CD14-positive monocyte (primary cell): ENCODE data around the gene PRSS1. TPM values are rescaled to one million over a fixed set of nuclear protein-coding genes. Genes with fewer than 3 reads are reported as not detected.
A peak's percentile ranks its signal among the peaks of the same experiment; 100 is the strongest.

ENCODE experiments used
- DNase-seq, 3 donors: peaks; one replicate each; pipeline ENCODE4 v3.0.0-alpha.2; 2011 to 2022
- H2AFZ ChIP-seq: 2 replicates; pipeline ENCODE4 v1.6.0; 2012; ENCODE audit warnings: mild to moderate bottlenecking, low read depth, low read length, inconsistent platforms; ENCODE audit not compliant: insufficient read depth, poor library complexity, severe bottlenecking
- H3K27ac ChIP-seq, 2 donors: 1 replicate in 1 of 2; 2 replicates in 1 of 2; pipeline ENCODE4 v1.5.1; 2012 to 2013; ENCODE audit warnings: low read length in 2 of 2, control low read depth in 1 of 2, inconsistent platforms in 1 of 2, low read depth in 1 of 2, mild to moderate bottlenecking in 1 of 2
- H3K27me3 ChIP-seq, 2 donors: one replicate each; pipeline versions ENCODE4 v1.6.0 to v1.6.1; 2011 to 2013; ENCODE audit warnings: low read length in 2 of 2; ENCODE audit not compliant: control insufficient read depth in 2 of 2, insufficient read depth in 2 of 2
- H3K36me3 ChIP-seq, 2 donors: replicated peaks in 1 of 2; 1 replicate in 1 of 2; 2 replicates in 1 of 2; pipeline versions ENCODE4 v1.5.1 to v1.6.1; 2012 to 2013; ENCODE audit warnings: low read length in 2 of 2, control low read depth in 1 of 2, inconsistent platforms in 1 of 2, mild to moderate bottlenecking in 1 of 2; ENCODE audit not compliant: insufficient read depth in 2 of 2, control insufficient read depth in 1 of 2
- H3K4me1 ChIP-seq, 2 donors: 1 replicate in 1 of 2; 2 replicates in 1 of 2; pipeline versions ENCODE4 v1.5.1 to v1.6.1; 2012 to 2013; ENCODE audit warnings: low read length in 2 of 2, control low read depth in 1 of 2, inconsistent platforms in 1 of 2, mild to moderate bottlenecking in 1 of 2, moderate library complexity in 1 of 2; ENCODE audit not compliant: insufficient read depth in 2 of 2, control insufficient read depth in 1 of 2
- H3K4me2 ChIP-seq: replicated peaks from 2 replicates; pipeline ENCODE3; 2012; ENCODE audit warnings: low read length, moderate library complexity, mild to moderate bottlenecking; ENCODE audit not compliant: poor library complexity, severe bottlenecking; ENCODE audit errors: extremely low read depth
- H3K4me3 ChIP-seq, 3 experiments: fragments of 200-600 bp in 1 of 3; sonication (generic) in 1 of 3; replicated peaks in 1 of 3; 1 replicate in 2 of 3; 2 replicates in 1 of 3; pipeline ENCODE4 v1.5.1; 2011 to 2013; ENCODE audit warnings: low read length in 3 of 3, mild to moderate bottlenecking in 3 of 3, control low read depth in 2 of 3, low read depth in 2 of 3, inconsistent platforms in 1 of 3, moderate library complexity in 1 of 3
- H3K79me2 ChIP-seq: 2 replicates; pipeline ENCODE4 v1.6.0; 2012; ENCODE audit warnings: mild to moderate bottlenecking, control low read depth, inconsistent platforms, low read length, moderate library complexity; ENCODE audit not compliant: insufficient read depth
- H3K9ac ChIP-seq: 2 replicates; pipeline ENCODE4 v1.6.0; 2017; ENCODE audit warnings: low read length, mild to moderate bottlenecking; ENCODE audit not compliant: insufficient read depth, poor library complexity, severe bottlenecking
- H3K9me3 ChIP-seq, 2 donors: replicated peaks in 1 of 2; 1 replicate in 1 of 2; 2 replicates in 1 of 2; pipeline versions ENCODE4 v1.5.1 to v1.6.1; 2012 to 2013; ENCODE audit warnings: low read length in 2 of 2, control low read depth in 1 of 2; ENCODE audit not compliant: control insufficient read depth in 1 of 2, insufficient read depth in 1 of 2
- H4K20me1 ChIP-seq: 2 replicates; pipeline ENCODE4 v1.6.0; 2012; ENCODE audit warnings: mild to moderate bottlenecking, low read length, control low read depth, moderate library complexity; ENCODE audit not compliant: insufficient read depth
- H3K27ac Mint-ChIP-seq, 7 donors: one replicate each; pipeline ENCODE4 v1.8.0; 2020; ENCODE audit warnings: mild to moderate bottlenecking in 7 of 7, mixed read lengths in 7 of 7, moderate library complexity in 6 of 7, inconsistent platforms in 2 of 7
- H3K27me3 Mint-ChIP-seq, 3 donors: one replicate each; pipeline ENCODE4 v1.8.0; 2021 to 2022; ENCODE audit warnings: low read depth in 3 of 3, mild to moderate bottlenecking in 3 of 3, mixed read lengths in 3 of 3, moderate library complexity in 3 of 3, inconsistent platforms in 1 of 3
- H3K36me3 Mint-ChIP-seq, 2 donors: one replicate each; pipeline ENCODE4 v1.8.0; 2020; ENCODE audit warnings: mixed read lengths in 2 of 2, inconsistent platforms in 1 of 2, mild to moderate bottlenecking in 1 of 2
- H3K4me1 Mint-ChIP-seq: one replicate; pipeline ENCODE4 v1.8.0; 2020; ENCODE audit warnings: mild to moderate bottlenecking, mixed read lengths
- H3K4me3 Mint-ChIP-seq, 2 donors: one replicate each; pipeline ENCODE4 v1.8.0; 2020; ENCODE audit warnings: mild to moderate bottlenecking in 2 of 2, mixed read lengths in 2 of 2, moderate library complexity in 1 of 2
- H3K9me3 Mint-ChIP-seq, 7 donors: one replicate each; pipeline ENCODE4 v1.8.0; 2020 to 2022; ENCODE audit warnings: mixed read lengths in 7 of 7, mild to moderate bottlenecking in 6 of 7, moderate library complexity in 6 of 7, inconsistent platforms in 2 of 7
- WGBS: methylation state at CpG from one replicate; pipeline ENCODE4 v1.1.5; 2013; ENCODE audit warnings: missing lambda C conversion rate; ENCODE audit not compliant: insufficient coverage; 5-methylcytosine and 5-hydroxymethylcytosine counted together
- intact Hi-C, 2 donors: fragments of 100-400 bp; cut with micrococcal nuclease; formaldehyde crosslinking; loops; one replicate each; pipeline versions ENCODE4 v1.15.0 to v1.15.1; 2023
- polyA plus RNA-seq, 3 donors: library from polyadenylated mRNA; depleted of rRNA in 1 of 3; unstranded in 2 of 3; stranded (reverse) in 1 of 3; fragments of 300-500 nt in 2 of 3; fragments of >200 nt in 1 of 3; fragmentation: Illumina TruSeq in 2 of 3; gene quantifications; 1 replicate in 2 of 3; 2 replicates in 1 of 3; pipeline ENCODE4 v1.2.3, GENCODE V29; 2012 to 2021
- TF ChIP-seq, protein P1 (sequence below): fragments of 200-600 bp; IDR thresholded peaks from one replicate; pipeline ENCODE4 v1.8.0; 2022; ENCODE audit warnings: antibody characterized with exemption, mild to moderate bottlenecking

Gene PRSS1
- polyA plus RNA-seq, 3 donors, result not detected

DNA sequence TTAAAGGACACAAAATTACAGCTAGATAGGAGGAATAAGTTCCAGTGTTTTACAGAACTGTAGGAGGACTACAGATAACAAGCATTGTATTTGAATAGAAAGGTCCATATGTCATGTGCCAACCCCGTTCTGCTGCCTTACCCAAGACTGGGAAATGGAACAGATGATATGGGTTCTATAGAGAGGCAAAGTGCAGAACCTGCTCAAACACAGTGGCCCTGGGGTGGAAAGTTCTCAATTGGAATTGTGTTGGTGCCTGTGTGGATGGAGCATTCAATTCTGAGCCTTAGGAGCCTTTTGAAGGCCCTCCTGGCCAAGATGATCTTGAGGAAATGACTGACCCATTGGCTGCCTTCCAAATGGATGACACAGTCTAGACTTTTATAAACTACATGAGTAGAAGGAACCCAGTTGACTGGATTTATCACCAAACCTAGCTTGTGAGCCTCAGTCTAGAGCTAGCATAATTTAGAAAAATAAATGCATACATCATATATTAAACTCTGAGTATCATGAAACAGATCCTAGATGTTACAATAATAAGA is 4.1 kb upstream of the PRSS1 start:
- Histone ChIP-seq H3K79me2 (no peaks in the 10 kb centered on the region), H2AFZ (no peak overlapping the region), H4K20me1 (no peaks in the 10 kb centered on the region), H3K4me3 (no peak overlapping the region), H3K4me2 (no peak overlapping the region), H3K27ac (no peak overlapping the region), H3K36me3 (no peaks in the 10 kb centered on the region), H3K9ac (no peak overlapping the region), H3K9me3 (no peaks in the 10 kb centered on the region), H3K27me3 (no peaks in the 10 kb centered on the region), H3K4me1 (peaks cover 0 to 4% of the 10 kb centered on the region in 2 donors)
- Mint-ChIP-seq H3K27ac (peak overlapping the region in 1 of 7 donors; percentile 13), H3K4me3 (no peak overlapping the region), H3K9me3 (no peaks in the 10 kb centered on the region), H3K4me1 (peaks cover 14% of the 10 kb centered on the region), H3K27me3 (no peaks in the 10 kb centered on the region), H3K36me3 (no peaks in the 10 kb centered on the region)
- intact Hi-C loops, result no loop called here
- 86% methylated on average over 1 of the region's 1 CpG for WGBS
- no peak for DNase-seq
- TF ChIP-seq, protein P1, sequence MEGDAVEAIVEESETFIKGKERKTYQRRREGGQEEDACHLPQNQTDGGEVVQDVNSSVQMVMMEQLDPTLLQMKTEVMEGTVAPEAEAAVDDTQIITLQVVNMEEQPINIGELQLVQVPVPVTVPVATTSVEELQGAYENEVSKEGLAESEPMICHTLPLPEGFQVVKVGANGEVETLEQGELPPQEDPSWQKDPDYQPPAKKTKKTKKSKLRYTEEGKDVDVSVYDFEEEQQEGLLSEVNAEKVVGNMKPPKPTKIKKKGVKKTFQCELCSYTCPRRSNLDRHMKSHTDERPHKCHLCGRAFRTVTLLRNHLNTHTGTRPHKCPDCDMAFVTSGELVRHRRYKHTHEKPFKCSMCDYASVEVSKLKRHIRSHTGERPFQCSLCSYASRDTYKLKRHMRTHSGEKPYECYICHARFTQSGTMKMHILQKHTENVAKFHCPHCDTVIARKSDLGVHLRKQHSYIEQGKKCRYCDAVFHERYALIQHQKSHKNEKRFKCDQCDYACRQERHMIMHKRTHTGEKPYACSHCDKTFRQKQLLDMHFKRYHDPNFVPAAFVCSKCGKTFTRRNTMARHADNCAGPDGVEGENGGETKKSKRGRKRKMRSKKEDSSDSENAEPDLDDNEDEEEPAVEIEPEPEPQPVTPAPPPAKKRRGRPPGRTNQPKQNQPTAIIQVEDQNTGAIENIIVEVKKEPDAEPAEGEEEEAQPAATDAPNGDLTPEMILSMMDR, result no peak

DNA sequence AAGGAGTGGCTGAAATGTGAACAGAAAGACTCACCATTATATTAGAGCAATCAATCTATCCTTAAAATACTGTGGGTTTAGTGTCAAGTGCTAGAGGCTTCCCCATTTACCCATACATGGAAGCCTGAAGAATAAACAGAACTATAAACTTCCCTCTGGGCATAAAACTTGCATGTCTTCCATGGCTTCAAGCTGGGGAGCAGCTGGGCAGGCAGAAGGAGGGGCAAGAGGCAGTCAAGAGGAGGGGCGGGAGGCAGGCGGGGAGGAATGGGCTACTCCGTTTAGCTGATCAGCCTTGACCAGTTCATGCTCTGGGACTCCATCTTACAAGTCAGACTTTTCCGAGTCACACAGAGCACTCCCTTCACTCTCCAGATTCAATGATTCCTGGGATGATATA is 3.5 kb upstream of the PRSS1 start:
- Histone ChIP-seq H2AFZ (no peak overlapping the region), H3K27ac (no peak overlapping the region), H3K27me3 (no peaks in the 10 kb centered on the region), H3K36me3 (no peaks in the 10 kb centered on the region), H4K20me1 (no peaks in the 10 kb centered on the region), H3K9me3 (no peaks in the 10 kb centered on the region), H3K79me2 (no peaks in the 10 kb centered on the region), H3K4me2 (no peak overlapping the region), H3K4me1 (peaks cover 0 to 4% of the 10 kb centered on the region in 2 donors), H3K4me3 (no peak overlapping the region), H3K9ac (no peak overlapping the region)
- TF ChIP-seq, protein P1, result no peak
- peak overlapping the region in 1 of 7 donors; percentile 9 for H3K27ac Mint-ChIP-seq
- H3K27me3 Mint-ChIP-seq, result no peaks in the 10 kb centered on the region
- peaks cover 14% of the 10 kb centered on the region for H3K4me1 Mint-ChIP-seq
- no CpG with 5 or more reads among the region's 4 CpGs for WGBS
- H3K36me3 Mint-ChIP-seq, result no peaks in the 10 kb centered on the region
- intact Hi-C loops, result no loop called here
- no peaks in the 10 kb centered on the region for H3K9me3 Mint-ChIP-seq
- H3K4me3 Mint-ChIP-seq, result peak overlapping the region in 1 of 2 donors; percentile 40
- no peak for DNase-seq
